ENCODE results near the gene MYLK3. TPM values are rescaled to one million over a fixed set of nuclear protein-coding genes. Genes with fewer than 3 reads are reported as not detected.

MYLK3 gene
- total RNA-seq, 1 experiment from 2014 or later: not detected

- ChIA-PET POLR2A (interaction anchor here (1.1 to 2.0 kb wide), 4 partner anchors 17 to 282 kb away, joined by 3 to 8 read pairs (median 4); partner anchors contain the start of gene DNAJA2), CTCF (interaction anchor here (0.5 to 5.0 kb wide), 11 partner anchors 8 to 450 kb away, joined by 3 to 33 read pairs (median 4); no protein-coding TSS in a partner anchor)
- Mint-ChIP-seq H3K4me1 (ENCODE audit: insufficient read depth, unreplicated experiment) (peaks cover 23% of the 10 kb centered on the region), H3K27ac (ENCODE audit: low read depth, unreplicated experiment) (no peak overlapping the region), H3K36me3 (ENCODE audit: insufficient read depth, unreplicated experiment) (peaks cover 25% of the 10 kb centered on the region), H3K9me3 (ENCODE audit: unreplicated experiment) (no peaks in the 10 kb centered on the region), H3K4me3 (ENCODE audit: unreplicated experiment) (no peak overlapping the region), H3K27me3 (ENCODE audit: insufficient read depth, unreplicated experiment) (no peaks in the 10 kb centered on the region)
- no peak for DNase-seq (ENCODE audit: unreplicated experiment)
- intact Hi-C loops (cut with micrococcal nuclease): no loop called here
- BruUV-seq (replicated peaks): no TSS peak
- no peak for TF ChIP-seq CTCF (IDR thresholded peaks at IDR 0.05; ENCODE audit: unreplicated experiment)
Measured at GRCh38 chr16:46691726-46692125, 56.4 kb downstream of the MYLK3 start.

GRCh38 chr16:46690281-46691178 lies 57.6 kb downstream of the MYLK3 start:
- no peaks in the 10 kb centered on the region for H3K9me3 Mint-ChIP-seq (ENCODE audit: unreplicated experiment)
- peak; percentile 3 for TF ChIP-seq CTCF (IDR thresholded peaks at IDR 0.05; ENCODE audit: unreplicated experiment)
- POLR2A ChIA-PET: interaction anchor here (0.8 to 2.0 kb wide), 10 partner anchors 9 to 283 kb away, joined by 3 to 8 read pairs (median 4); partner anchors contain the start of genes C16orf87 and DNAJA2
- H3K27ac Mint-ChIP-seq (ENCODE audit: low read depth, unreplicated experiment): no peak overlapping the region
- H3K4me1 Mint-ChIP-seq (ENCODE audit: insufficient read depth, unreplicated experiment): peaks cover 32% of the 10 kb centered on the region
- CTCF ChIA-PET: interaction anchor here (0.5 to 5.0 kb wide), 18 partner anchors 9 to 1920 kb away, joined by 3 to 33 read pairs (median 4); no protein-coding TSS in a partner anchor
- no peak overlapping the region for H3K4me3 Mint-ChIP-seq (ENCODE audit: unreplicated experiment)
- no TSS peak for BruUV-seq (replicated peaks)
- H3K36me3 Mint-ChIP-seq (ENCODE audit: insufficient read depth, unreplicated experiment): peaks cover 21% of the 10 kb centered on the region
- H3K27me3 Mint-ChIP-seq (ENCODE audit: insufficient read depth, unreplicated experiment): no peaks in the 10 kb centered on the region
- DNase-seq (ENCODE audit: unreplicated experiment): peak; percentile 2
- intact Hi-C loops (cut with micrococcal nuclease): no loop called here

- DNase-seq (ENCODE audit: unreplicated experiment): peak; percentile 97
- Mint-ChIP-seq H3K27ac (ENCODE audit: low read depth, unreplicated experiment) (no peak within 1 kb of the TSS), H3K4me1 (ENCODE audit: insufficient read depth, unreplicated experiment) (peaks cover 41% of the 10 kb centered on the region), H3K9me3 (ENCODE audit: unreplicated experiment) (no peaks in the 10 kb centered on the region), H3K4me3 (ENCODE audit: unreplicated experiment) (no peak within 1 kb of the TSS), H3K27me3 (ENCODE audit: insufficient read depth, unreplicated experiment) (no peaks in the 10 kb centered on the region), H3K36me3 (ENCODE audit: insufficient read depth, unreplicated experiment) (peaks cover 12% of the 10 kb centered on the region)
- intact Hi-C loops (cut with micrococcal nuclease): loop anchor here (2.0 to 5.0 kb wide), 4 partner anchors 17 to 283 kb away; partner anchors contain the start of gene DNAJA2
- BruUV-seq (replicated peaks): TSS peak; percentile 42
- peak; percentile 31 for TF ChIP-seq CTCF (IDR thresholded peaks at IDR 0.05; ENCODE audit: unreplicated experiment)
- POLR2A ChIA-PET: interaction anchor here (1.0 to 1.5 kb wide), 6 partner anchors 12 to 195 kb away, joined by 3 to 7 read pairs (median 4); partner anchors contain the start of gene C16orf87
- CTCF ChIA-PET: interaction anchor here (0.6 to 5.0 kb wide), 13 partner anchors 10 to 1444 kb away, joined by 3 to 33 read pairs (median 5); no protein-coding TSS in a partner anchor
Measured at GRCh38 chr16:46689365-46690280, 58.5 kb downstream of the MYLK3 start, which contains the start of gene ORC6. Gene ORC6, plus strand, starts transcription at chr16:46689659. Its CDS starts 47 bp downstream, at chr16:46689706.
